Left cardiac atrium (tissue), 4 donors: ENCODE results near the gene SSH2. TPM values are rescaled to one million over a fixed set of nuclear protein-coding genes. Genes with fewer than 3 reads are reported as not detected.
"Not testable (repeated sequence)": the region's sequence is repeated elsewhere in the genome, so short reads cannot be mapped to it uniquely, and the experiment has no call there.

Experiments
- ATAC-seq, 2 donors: fragments of 200-7000 bp; cut with Tn5 transposase; one replicate each; pipeline ENCODE4 v1.9.1; 2020; ENCODE audit warnings: mild to moderate bottlenecking in 2 of 2, moderate library complexity in 2 of 2
- DNase-seq: peaks from one replicate; pipeline ENCODE4 v3.0.0-alpha.2; 2020
- intact Hi-C, 2 donors: fragments of 100-400 bp; cut with DNase I; formaldehyde crosslinking; loops; one replicate each; pipeline versions ENCODE4 v1.14.1 to v1.15.1; 2022 to 2023
- total RNA-seq, 2 donors: library from RNA; stranded (reverse); fragmentation: NEBNext Ultra II Directional; extraction: Animal tissue kit (Norgen Biotek cat#: 25700); gene quantifications; one replicate each; pipeline ENCODE4 v1.2.1, GENCODE V29; 2021
- donor health status: DM: no; HTN: yes; CAD: no.
- donor health status: DM: no; HTN: yes; CAD: no; lungs with severe emphysema.
- donor health status: DM: yes; HTN: yes; CAD: no.
- donor health status: Dilated cardiomyopathy.

SSH2 gene
- total RNA-seq, 2 donors from 2014 or later: 33.0 to 41.3 TPM

DNA sequence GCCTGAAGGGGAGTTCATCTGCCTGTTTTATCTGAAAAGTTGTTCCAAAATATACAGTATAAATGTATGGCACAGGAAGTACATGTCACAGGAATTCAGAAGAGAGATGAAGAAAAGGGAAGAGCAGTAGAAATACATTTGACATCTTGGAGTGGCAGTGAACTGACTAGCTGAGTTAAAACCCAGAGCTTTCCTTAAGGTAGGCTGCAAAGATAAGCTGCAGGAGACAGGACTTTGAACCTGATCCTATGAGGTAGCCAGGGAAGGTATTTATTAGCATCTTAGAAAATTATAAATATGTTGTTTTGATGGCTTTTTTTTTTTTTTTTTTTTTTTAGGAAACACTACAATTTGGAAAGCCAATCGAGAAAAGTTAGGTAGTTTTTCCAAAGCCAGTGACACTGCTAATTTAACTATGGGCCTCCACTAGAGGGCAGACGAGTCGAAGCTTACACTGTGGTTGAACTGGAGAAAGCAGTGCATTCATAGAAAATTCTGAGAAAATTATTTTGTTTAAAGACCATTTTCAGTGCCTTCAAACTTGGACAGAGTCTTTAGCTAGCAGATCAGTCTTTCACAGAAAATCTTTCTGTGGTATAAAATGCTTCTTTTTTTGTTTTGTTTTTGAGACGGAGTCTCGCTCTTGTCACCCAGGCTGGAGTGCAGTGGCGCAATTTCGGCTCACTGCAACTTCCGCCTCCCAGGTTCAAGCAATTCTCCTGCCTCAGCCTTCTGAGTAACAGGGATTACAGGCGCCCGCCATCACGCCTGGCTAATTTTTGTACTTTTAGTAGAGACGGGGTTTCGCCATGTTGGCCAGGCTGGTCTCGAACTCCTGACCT lies 122.3 kb downstream of the SSH2 start:
- peak; percentile 56 for DNase-seq
- intact Hi-C loops: loop anchor here (1.0 to 10.0 kb wide), 4 partner anchors 124 to 287 kb away; partner anchors contain the start of gene SSH2 (in 1 of the 2)
- ATAC-seq: peak; percentile 65 to 75

GRCh38 chr17:29802246-29802645 lies 127.8 kb downstream of the SSH2 start:
- ATAC-seq (no peak), DNase-seq (no peak)
- intact Hi-C loops: loop anchor here in 1 of 2 donors (10.0 kb wide), 2 partner anchors 223 to 293 kb away; no protein-coding TSS in a partner anchor

DNA sequence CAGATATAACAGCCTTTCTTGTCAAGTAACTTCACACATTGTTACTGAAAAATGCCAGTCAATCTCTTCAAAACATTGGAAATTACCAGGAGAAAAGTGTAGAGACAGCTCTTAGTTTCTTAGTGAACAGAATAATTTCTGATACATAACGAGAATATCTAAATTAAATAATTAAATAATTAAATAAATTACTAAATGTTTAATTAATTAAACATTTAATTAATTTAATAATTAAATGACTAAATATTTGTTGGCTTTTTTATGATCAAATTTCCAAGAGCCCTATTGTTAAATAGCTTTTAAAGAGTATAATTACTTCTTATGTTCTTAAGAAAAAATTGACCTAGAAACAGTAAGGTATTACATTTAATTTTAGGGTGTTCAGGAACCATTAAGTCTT lies 129.6 kb downstream of the SSH2 start:
- DNase-seq (no peak), ATAC-seq (no peak)
- intact Hi-C loops: loop anchor here in 1 of 2 donors (10.0 kb wide), 2 partner anchors 224 to 294 kb away; no protein-coding TSS in a partner anchor

- ATAC-seq (no peak), DNase-seq (no peak)
- intact Hi-C loops: no loop called here
Measured at GRCh38 chr17:29796652-29797051, 133.4 kb downstream of the SSH2 start.

DNA sequence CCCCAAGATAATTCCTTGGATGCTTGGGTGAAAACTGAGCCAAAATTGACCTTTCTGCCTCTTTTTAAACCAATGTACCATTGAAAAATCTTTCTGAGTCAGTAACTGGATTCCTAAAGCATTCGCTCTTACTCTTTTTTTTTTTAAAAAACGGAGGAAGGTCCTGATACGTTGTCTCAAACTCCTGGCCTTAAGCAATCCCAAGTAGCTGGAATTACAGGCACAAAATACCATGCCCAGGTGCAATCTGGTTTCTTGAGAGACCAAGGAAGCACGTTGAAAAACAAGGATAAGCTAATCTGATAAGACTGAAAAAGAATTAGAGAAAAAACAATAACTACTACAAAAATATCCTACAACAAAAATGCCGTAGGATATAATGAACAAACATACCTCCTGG lies 136.5 kb downstream of the SSH2 start:
- intact Hi-C loops: no loop called here
- peak in 1 of 2 donors; percentile 48 for ATAC-seq
- no peak for DNase-seq

GRCh38 chr17:29791336-29792080 lies 138.5 kb downstream of the SSH2 start:
- intact Hi-C loops: no loop called here
- DNase-seq: no peak
- ATAC-seq: no peak

DNA sequence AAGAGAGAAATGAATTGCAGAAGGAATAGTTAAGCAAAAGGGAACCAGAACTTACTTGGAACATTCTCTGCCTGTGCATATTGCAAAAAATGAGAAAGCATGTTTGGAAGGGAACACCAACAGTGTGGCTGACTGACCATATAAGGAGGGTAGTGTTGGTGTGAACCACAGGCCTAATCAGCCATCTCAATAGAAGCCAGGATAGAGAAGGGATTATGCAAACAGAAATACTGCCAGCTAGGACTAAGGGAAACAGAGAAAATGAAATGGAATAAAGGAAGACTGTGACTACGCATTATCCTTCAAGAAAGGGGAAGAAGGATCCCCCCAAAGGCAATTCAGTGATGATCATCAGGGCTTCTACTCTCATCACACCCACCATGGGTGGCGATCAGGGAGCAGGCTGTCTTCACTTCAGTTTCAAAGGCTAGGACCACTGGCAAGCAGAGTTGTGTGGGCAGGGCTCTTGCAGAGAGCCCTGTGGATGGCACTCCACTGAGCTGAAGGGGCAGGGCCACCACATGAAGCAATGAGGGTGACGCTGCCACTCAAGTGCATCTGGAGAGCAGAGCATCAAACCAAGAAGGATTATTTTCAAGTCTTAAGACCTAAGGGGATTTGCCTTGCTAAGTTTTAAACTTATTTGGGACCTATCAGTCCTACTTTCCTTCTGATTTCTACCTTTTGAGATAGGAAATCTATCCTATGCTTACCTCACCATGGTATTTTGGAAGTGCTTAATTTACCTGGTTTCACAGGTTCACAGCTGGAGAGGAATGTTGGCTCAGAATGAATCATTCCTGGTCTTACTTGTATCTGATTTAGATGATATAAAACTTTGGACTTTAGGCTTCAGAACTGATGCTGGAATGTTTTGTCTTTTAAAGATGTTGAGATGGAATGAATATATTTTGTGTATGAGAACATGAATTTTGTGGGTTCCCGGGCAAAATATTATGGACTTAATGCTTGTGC lies 140.5 kb downstream of the SSH2 start:
- intact Hi-C loops: no loop called here
- no peak for DNase-seq
- ATAC-seq: peak; percentile 81 to 93

- ATAC-seq (no peak), DNase-seq (no peak)
- intact Hi-C loops: no loop called here
Measured at GRCh38 chr17:29787995-29788394, 142.0 kb downstream of the SSH2 start.

GRCh38 chr17:29782917-29783316 lies 147.1 kb downstream of the SSH2 start:
- DNase-seq (no peak), ATAC-seq (no peak)
- intact Hi-C loops: no loop called here

- not testable (repeated sequence) for ATAC-seq, DNase-seq
- intact Hi-C loops: loop anchor here (5.0 kb wide), 1 partner anchor 142 kb away; no protein-coding TSS in a partner anchor
Measured at GRCh38 chr17:29779812-29780190, 150.2 kb downstream of the SSH2 start.

DNA sequence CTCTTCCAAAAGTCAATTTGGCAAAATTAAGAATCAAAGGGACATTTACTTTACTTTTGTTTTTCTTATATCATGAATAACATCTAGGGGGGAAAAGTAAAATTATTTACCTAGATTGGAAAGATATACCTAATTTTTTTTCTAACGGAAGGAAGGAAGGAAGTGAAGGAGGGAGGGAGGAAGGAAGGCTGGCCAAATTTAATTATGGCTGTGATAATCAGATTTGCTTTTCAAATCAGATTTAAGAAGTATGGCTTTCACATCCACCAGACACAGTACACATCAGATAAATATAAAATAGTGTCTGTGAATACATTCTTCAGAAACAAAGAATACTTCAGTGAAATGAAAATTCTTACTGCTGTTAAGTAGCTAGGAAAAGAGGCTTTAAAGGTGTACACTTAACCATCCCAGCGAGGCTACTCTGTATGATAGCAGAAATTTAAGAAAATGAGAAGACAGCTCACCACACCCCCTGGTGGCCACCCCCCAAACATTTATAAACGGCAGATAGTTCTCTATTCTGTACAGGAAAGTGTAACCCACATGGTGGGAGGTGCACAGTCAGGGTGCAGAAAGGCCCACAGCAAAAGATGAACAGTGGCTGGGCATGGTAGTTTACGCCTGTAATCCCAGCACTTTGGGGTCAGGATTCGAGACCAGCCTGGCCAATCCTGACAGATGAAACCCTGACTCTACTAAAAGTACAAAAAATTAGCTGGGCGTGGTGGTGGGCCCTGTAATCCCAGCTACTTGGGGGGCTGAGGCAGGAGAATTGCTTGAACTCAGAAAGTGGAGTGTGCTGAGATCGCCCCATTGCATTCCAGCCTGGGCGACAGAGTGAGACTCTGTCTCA lies 150.8 kb downstream of the SSH2 start:
- DNase-seq (peak; percentile 72), ATAC-seq (peak; percentile 94 to 97)
- intact Hi-C loops: loop anchor here (5.0 kb wide), 1 partner anchor 142 kb away; no protein-coding TSS in a partner anchor

- DNase-seq (no peak), ATAC-seq (no peak)
- intact Hi-C loops: loop anchor here (5.0 kb wide), 1 partner anchor 140 kb away; no protein-coding TSS in a partner anchor
Measured at GRCh38 chr17:29777663-29778062, 152.4 kb downstream of the SSH2 start.

GRCh38 chr17:29776026-29776425 lies 154.0 kb downstream of the SSH2 start:
- ATAC-seq: no peak
- DNase-seq: no peak
- intact Hi-C loops: loop anchor here (5.0 kb wide), 1 partner anchor 139 kb away; no protein-coding TSS in a partner anchor

DNA sequence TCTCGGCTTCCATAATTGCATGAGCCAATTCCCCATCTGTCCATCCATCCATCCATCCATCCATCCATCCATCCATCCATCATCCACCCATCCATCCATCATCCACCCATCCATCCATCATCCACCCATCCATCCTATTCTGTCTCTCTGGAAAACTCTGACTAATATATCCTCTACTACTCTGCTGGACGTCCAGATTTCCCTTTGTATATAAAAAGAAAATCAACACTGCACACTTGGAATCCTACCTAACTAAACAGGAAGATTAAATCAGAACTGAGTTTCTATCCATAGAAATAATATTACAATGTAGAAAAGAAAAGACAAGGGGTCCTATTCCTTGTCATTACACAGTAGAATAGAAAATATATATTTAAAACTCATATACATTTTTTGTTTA lies 157.0 kb downstream of the SSH2 start:
- no peak for DNase-seq
- intact Hi-C loops: no loop called here
- ATAC-seq: no peak

DNA sequence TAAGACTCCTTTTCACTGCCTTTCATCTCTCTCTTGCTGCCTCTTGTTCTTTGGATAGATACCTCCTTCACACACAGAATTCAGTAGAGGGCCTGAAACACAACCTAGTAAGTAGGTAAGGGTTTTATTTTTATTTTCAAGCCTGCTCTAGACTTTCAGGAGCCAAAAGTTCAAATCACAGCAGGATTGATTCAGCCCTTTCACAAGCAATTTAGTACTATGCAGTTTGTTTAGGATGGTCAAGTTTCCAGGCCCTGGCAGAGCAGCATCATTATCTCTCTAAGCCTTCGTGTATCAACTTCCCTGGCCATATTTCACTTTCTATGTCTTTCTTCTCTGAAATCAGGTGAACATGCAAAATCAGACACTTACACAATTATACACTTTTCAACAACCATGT lies 158.5 kb downstream of the SSH2 start:
- DNase-seq (no peak), ATAC-seq (no peak)
- intact Hi-C loops: no loop called here

- ATAC-seq: no peak
- intact Hi-C loops: no loop called here
Measured at GRCh38 chr17:29769225-29769624, 160.8 kb downstream of the SSH2 start.

GRCh38 chr17:29766796-29767327 lies 163.2 kb downstream of the SSH2 start:
- no peak for ATAC-seq
- no peak for DNase-seq
- intact Hi-C loops: no loop called here

More at GRCh38 chr17:29769225-29769624, 160.8 kb downstream of the SSH2 start:
- no peak for DNase-seq
